ENCODE data around the gene ITGA2.

DNA sequence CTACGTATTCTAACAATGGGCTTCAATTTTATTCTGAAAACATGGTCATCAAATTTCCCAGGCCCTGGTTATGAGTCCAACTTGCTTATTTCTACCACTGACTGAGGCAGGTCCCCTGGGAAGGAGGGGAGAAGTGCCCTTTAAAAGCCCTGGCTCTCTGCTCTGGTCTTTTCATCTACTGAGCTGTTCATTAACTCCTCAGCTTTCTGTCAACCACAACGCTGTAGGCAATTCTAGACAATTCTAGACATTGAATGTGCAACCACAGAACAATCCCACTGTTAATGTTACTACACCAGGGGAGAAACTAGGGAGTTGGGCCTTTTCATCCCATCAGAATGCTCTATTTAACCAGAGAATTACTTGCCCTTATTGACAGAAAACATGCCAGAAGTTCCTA is 110.4 kb downstream of the ITGA2 start:
- TF ChIP-seq EZH2 (IDR thresholded peaks at IDR 0.05; ENCODE audit: insufficient read depth, poor library complexity, severe bottlenecking) (no peak), EZH2phosphoT487 (IDR thresholded peaks at IDR 0.05; ENCODE audit: insufficient read depth, low read depth) (no peak)

Measured in GM23248 (cell line).